ENCODE results near the gene FBXO15.

FBXO15 gene

GRCh38 chr18:74178884-74179283 lies 31.2 kb upstream of the FBXO15 start:
- Mint-ChIP-seq H3K9me3 (peaks cover 5% of the 10 kb centered on the region), H3K4me1 (no peaks in the 10 kb centered on the region), H3K27ac (no peak overlapping the region), H3K4me3 (no peak overlapping the region), H3K36me3 (ENCODE audit: low read depth) (no peaks in the 10 kb centered on the region), H3K27me3 (ENCODE audit: low read depth) (peaks cover 23% of the 10 kb centered on the region)
- TF ChIP-seq, protein P1, sequence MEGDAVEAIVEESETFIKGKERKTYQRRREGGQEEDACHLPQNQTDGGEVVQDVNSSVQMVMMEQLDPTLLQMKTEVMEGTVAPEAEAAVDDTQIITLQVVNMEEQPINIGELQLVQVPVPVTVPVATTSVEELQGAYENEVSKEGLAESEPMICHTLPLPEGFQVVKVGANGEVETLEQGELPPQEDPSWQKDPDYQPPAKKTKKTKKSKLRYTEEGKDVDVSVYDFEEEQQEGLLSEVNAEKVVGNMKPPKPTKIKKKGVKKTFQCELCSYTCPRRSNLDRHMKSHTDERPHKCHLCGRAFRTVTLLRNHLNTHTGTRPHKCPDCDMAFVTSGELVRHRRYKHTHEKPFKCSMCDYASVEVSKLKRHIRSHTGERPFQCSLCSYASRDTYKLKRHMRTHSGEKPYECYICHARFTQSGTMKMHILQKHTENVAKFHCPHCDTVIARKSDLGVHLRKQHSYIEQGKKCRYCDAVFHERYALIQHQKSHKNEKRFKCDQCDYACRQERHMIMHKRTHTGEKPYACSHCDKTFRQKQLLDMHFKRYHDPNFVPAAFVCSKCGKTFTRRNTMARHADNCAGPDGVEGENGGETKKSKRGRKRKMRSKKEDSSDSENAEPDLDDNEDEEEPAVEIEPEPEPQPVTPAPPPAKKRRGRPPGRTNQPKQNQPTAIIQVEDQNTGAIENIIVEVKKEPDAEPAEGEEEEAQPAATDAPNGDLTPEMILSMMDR (IDR thresholded peaks at IDR 0.05; ENCODE audit: unreplicated experiment in 3 of 3): no peak

DNA sequence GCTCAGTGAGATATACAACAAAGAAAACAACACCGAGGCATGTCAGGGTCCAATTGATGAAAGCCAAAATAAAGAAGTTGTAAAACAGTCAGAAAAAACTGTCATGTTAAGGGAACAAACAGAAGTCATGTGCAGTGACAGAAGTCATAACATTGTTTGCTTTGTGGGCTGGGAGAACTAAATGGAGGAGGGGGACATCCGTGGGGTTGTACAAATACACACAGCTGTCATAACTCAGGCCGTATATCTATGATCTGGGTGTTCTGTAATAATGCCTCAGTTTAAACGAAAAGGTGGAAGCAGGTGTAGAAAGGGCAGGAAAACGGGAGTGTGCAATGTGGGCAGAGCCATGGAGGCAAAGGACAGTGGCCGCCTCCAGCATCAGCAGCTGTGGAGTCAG lies 28.0 kb upstream of the FBXO15 start:
- Mint-ChIP-seq H3K27me3 (ENCODE audit: low read depth) (peaks cover 30% of the 10 kb centered on the region), H3K36me3 (ENCODE audit: low read depth) (no peaks in the 10 kb centered on the region), H3K4me3 (no peak overlapping the region), H3K4me1 (no peaks in the 10 kb centered on the region), H3K9me3 (peaks cover 2% of the 10 kb centered on the region), H3K27ac (no peak overlapping the region)
- TF ChIP-seq, protein P1 (IDR thresholded peaks at IDR 0.05; ENCODE audit: unreplicated experiment in 3 of 3): no peak

DNA sequence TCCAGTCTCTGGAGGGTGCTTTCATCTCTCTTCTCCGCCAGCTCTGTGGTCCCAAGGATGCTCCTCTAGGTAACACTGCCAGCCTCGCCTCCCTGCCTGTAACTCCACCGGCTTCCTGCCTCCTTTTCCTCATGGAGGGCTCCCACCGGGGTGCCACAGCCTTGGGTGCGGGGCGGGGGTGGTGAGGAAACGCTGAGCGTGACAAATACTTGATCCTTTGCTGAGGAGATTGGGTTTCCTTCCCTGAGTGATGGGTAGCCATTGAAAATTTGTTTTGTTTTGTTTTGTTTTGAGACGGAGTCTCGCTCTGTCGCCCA lies 25.8 kb upstream of the FBXO15 start:
- no peak overlapping the region for H3K4me3 Mint-ChIP-seq
- TF ChIP-seq, protein P1 (IDR thresholded peaks at IDR 0.05; ENCODE audit: unreplicated experiment in 3 of 3): no peak
- H3K36me3 Mint-ChIP-seq (ENCODE audit: low read depth): no peaks in the 10 kb centered on the region
- no peaks in the 10 kb centered on the region for H3K4me1 Mint-ChIP-seq
- H3K9me3 Mint-ChIP-seq: no peaks in the 10 kb centered on the region
- no peak overlapping the region for H3K27ac Mint-ChIP-seq
- peaks cover 26% of the 10 kb centered on the region for H3K27me3 Mint-ChIP-seq (ENCODE audit: low read depth)

DNA sequence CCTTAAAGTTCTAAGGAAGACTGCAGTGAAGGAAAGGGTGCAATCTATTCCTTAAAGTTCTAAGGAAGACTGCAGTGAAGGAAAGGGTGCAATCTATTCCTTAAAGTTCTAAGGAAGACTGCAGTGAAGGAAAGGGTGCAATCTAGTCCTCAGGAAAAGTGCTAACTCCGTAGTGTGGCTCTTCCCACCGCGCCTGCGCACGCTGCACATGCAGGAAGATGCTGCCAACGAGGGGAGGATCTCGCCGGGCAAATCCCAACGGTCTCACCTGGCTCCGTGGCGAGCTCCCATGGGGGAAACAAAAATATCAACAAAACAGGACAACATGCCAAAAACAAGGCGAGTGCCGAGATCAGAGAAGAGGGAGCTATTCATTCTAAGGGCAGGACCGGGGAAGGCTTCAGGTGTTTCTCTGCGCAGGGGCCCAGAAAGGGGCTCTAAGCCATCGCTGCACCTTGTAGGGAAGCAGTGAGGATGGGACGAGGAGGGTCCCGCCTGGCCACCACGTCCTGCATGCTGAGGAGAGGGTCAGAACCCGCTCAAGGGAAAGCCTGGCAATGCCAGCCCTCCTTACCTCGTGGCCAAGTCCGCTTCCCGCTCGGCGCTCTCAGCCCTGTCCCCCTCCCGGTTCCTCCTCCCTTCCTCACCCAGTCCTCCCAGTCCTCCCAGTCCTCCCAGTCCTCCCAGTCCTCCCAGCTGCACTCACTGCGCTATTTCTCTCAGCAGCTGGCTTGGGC lies 25.2 kb upstream of the FBXO15 start:
- Mint-ChIP-seq H3K4me1 (no peaks in the 10 kb centered on the region), H3K36me3 (ENCODE audit: low read depth) (no peaks in the 10 kb centered on the region), H3K27me3 (ENCODE audit: low read depth) (peaks cover 26% of the 10 kb centered on the region), H3K9me3 (no peaks in the 10 kb centered on the region), H3K27ac (no peak overlapping the region), H3K4me3 (no peak overlapping the region)
- TF ChIP-seq, protein P1 (IDR thresholded peaks at IDR 0.05; ENCODE audit: unreplicated experiment in 3 of 3): no peak

GRCh38 chr18:74171910-74172606 lies 24.4 kb upstream of the FBXO15 start:
- Mint-ChIP-seq H3K9me3 (no peaks in the 10 kb centered on the region), H3K27ac (no peak overlapping the region), H3K27me3 (ENCODE audit: low read depth) (peaks cover 21% of the 10 kb centered on the region), H3K36me3 (ENCODE audit: low read depth) (no peaks in the 10 kb centered on the region), H3K4me1 (no peaks in the 10 kb centered on the region), H3K4me3 (no peak overlapping the region)
- TF ChIP-seq, protein P1 (IDR thresholded peaks at IDR 0.05; ENCODE audit: unreplicated experiment in 3 of 3): no peak

GRCh38 chr18:74166386-74166785 lies 18.8 kb upstream of the FBXO15 start:
- peaks cover 2% of the 10 kb centered on the region for H3K9me3 Mint-ChIP-seq
- H3K27ac Mint-ChIP-seq: no peak overlapping the region
- no peak overlapping the region for H3K4me3 Mint-ChIP-seq
- peaks cover 4% of the 10 kb centered on the region for H3K27me3 Mint-ChIP-seq (ENCODE audit: low read depth)
- TF ChIP-seq, protein P1 (IDR thresholded peaks at IDR 0.05; ENCODE audit: unreplicated experiment in 3 of 3): no peak
- H3K4me1 Mint-ChIP-seq: no peaks in the 10 kb centered on the region
- no peaks in the 10 kb centered on the region for H3K36me3 Mint-ChIP-seq (ENCODE audit: low read depth)
